GM21515 (cell line): ENCODE data around the gene CDADC1.

ENCODE experiments used
- ATAC-seq: cut with Tn5 transposase; IDR thresholded peaks from one replicate; pipeline ENCODE4 v1.9.1; 2021; ENCODE audit not compliant: unreplicated experiment

Gene CDADC1

DNA sequence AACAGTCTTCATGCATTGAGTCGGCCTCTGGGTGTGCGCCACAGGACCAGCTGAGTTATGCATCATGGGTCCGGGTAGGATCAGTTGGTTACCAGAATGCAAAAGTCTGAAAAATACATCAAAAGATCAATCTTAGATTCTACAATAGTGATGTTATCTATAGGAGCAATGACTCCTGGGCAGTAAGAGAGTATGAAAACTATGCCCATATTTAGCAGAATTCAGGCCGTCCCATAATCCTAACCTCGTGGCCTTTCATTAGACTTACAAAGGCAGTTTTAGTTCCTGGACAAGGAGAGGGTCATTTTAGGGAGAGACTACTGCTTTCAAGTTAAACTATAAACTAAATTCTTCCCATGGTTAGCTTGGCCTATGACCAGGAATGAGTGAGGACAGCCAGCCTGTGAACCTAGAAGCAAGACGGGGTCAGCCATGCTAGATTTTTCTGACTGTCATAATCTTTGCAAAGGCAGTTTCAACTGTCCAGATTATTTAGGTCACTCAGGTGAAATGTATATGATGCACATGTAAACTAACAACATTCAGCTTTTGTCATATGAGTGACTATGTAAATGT lies 11.8 kb upstream of the CDADC1 start:
- ATAC-seq, result no peak

DNA sequence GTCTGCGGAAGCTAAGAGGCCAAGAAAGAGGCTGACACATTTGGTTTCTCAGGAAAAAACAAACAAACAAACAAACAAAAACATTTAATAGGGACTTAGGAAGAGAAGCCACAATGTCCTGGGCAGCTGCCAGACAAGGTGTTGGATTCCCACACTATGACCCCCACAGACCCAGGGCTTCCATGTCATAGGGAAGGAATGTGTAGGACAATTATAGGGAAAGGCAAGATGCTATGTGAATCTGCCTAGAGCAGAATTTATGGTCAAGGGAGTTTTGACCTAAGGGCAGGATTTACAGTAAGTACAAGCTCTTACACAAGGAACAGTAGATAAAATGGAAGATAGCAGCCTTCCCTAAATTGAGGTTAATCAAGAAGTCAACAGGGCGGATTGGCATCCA lies 9.1 kb upstream of the CDADC1 start:
- ATAC-seq, result no peak

DNA sequence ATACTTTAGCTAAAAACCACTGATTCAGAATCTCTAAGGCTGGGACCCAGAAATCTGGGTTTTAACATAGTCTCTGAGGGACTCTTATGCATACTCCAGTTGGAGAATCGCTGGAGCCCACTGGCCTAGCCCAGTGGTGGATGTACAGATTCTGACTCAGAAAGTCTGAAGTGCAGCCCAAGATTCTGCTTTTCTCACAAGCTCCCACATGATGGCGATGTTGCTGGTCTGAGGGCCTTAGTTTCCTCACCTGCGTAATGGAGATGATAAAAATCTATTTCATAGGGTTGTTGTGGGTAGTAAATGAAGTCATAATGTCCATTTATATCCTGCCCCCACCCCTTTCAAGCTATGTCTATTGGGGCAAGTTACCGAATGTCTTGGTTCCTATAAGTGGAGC lies 7.7 kb upstream of the CDADC1 start:
- no peak for ATAC-seq

DNA sequence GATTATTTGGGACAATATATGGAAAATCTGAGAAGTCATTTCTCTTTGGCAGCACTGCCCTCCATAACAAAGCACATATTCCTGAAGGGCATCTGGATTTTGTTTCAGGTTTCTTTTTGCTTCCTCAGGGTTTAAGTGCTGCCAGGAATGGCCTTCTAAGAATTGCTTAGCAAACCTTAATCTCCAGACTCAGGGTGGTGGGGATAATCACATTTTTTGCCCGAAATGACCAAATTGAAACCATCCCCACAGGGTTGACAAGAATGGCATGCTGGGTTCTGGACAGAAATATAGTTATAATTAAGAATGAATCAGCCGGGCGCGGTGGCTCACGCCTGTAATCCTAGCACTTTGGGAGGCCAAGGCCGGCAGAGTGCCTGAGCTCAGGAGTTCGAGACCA lies 6.4 kb upstream of the CDADC1 start:
- no peak for ATAC-seq

DNA sequence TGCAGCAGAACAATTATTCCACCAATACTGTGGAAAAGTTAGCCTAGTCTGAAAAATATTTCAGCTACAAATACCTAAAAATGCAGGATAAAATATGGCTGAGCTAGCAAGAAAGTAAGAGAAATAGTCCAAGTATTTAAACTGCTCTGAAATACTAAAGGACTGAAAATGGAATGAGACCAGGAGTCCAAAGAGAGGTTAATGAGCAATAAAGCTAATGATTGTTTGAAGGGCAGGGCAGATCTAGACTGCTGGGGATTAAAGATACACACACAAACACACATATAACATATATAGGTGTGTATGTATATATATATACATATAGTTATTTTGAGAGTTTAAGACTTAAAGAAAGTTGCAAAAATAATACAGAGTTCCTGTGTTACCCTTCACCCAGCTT lies 2.6 kb upstream of the CDADC1 start:
- no peak for ATAC-seq

DNA sequence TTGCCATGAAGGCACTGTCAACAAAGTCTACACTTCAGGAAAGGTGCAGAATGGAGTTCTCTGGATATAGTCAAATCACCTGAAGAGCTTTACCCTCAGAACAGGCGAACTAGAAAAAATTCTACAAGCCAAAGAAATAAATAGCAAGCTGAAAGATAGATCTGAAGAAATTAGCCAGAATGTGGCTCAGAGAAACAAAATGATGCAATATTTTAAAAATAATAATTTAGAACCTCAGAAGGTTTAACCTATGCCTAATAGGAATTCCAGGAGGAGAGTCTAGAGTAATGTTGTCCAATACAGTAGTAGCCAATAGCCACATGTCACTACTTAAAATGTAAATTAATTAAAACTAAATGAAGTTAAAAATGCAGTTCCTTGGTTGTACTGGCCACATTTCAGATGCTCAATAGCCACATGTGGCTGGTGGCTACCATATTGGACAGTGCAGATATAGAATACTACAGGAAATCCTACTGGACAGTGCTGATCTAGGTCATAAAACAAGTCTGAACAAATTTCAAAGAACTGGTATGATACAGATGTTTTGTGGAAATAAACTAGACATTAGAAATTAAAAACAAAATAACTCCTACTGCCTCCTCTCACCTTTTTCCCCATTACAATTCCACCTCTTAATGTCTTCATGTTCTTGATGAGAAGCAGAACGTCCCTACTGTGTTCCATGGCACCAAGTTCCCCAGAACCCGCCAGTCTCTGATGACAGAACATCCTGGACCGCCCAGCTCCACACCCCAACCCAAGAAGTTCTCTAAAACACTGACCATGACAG lies 679 bp upstream of the CDADC1 start:
- ATAC-seq, result peak; percentile 42

DNA sequence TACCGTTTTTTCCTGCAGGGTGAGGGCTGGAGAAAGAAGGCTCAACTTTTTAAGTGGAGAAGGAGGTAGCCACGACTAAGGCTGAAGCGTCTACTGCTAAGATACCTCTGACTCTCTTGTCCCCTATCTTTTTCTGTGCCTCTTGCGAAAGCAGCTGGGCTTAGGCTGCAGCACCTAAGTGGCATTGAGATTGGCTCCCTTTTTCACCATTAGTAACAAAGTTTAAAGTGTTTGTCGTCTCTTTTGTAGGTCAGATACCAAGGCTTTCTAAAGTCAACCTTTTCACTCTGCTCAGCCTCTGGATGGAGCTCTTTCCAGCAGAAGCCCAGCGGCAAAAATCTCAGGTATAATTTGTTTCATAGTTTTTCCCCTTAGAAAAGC lies 887 bp downstream of the CDADC1 start:
- peak; percentile 9 for ATAC-seq

DNA sequence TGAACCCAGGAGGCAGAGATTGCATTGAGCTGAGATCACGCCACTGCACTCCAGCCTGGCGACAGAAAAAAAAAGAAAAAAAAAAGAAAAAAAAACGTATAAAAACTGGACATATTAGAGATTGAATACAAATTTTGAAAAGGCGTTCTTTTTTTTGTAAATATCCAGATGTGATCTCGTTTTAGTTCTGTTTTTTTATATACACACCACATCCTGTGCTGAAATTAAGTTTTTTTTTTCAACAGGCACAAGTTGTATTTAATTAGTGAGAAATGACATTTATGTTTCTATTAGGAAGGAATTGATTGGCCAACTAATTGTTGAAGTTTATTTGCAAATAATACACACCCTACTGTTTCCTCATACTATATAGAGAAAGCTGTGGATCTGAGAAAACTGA lies 3.6 kb downstream of the CDADC1 start:
- ATAC-seq, result no peak

DNA sequence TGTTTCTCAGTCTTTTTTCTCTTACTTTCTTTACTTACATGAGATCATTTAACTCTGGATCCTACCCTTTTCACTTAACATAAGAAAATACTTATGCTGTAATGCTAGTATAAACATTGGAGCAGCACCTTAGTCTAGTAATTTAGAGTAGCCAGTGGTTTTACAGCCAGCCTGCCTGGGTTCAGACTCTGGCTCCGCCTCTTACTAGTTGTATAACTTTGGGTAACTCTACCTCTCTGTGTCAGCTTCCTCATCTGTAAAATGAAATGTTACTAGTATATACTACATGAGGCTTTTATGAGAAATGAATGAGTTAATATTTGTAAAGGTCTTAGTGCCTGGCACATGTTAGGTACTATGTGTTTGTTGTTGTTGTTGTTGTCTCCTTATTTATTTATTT lies 5.6 kb downstream of the CDADC1 start:
- ATAC-seq, result no peak

DNA sequence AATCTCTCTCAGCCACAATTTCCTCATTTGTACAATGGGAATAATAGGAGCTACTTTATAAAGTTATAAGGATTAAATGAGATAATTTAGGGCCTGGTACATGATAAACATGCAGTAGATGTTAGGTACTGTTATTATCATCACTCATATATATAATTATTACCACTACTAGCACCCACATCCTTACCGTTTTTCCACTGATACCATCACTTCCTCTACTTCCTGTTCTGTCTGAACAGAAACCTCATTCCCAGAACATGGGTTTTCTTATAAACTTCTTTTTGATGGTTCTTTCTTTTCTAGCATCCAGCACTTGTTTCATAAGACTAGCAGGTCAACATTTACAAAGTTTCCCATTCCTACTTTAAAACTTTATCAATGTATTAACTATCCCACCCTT lies 6.3 kb downstream of the CDADC1 start:
- ATAC-seq, result no peak

DNA sequence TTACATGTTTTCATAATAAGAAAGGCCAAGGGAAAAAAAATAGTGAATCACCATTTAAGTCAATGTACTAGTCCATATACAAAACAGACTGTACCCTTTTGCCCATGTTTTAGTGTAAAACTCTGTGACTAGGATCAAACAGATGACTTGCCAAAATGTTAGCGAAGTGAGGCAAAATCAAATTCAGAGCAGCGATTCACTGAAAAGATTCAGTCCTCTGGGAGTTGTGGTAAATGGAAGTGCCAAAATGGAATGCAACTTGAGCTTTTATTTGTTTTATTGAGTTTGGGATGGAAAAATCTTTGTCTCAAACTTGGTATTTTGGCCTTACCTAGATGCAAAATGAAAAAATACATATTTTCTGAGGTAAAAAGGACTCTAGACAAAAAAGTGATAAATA lies 9.1 kb downstream of the CDADC1 start:
- ATAC-seq, result no peak

DNA sequence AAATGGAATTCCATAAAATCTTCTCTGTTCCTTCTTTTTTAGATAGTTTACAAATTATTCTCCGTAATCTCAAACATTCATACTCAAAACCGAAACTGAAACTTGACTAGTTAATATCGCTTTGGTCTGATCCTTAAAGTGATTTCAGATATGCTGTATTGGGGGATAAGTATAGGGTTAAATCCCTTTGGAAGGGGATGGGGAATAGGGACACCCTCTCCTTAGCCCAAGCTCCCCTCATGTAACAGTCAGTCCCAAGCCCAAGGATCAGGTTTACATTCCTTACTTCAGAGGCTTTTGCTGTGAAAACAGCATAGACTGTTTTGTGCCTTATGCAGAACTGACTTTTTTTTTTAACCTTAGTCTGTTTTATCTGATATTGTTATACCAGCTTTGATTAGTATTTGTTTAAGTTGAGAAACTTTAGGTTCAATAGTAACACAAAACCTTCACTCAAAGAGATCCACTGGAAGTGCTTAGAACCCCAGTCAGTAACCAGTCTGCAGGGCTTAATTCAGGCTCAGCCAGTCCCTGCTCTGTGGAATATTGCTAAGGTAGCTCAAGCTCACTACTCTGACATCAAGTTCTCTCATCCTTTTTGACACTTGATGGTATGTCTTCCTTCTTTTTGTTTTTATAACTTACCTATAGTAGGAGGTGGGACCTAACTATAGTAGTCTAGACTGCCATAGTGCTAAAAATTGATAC lies 10.5 kb downstream of the CDADC1 start:
- ATAC-seq, result no peak

DNA sequence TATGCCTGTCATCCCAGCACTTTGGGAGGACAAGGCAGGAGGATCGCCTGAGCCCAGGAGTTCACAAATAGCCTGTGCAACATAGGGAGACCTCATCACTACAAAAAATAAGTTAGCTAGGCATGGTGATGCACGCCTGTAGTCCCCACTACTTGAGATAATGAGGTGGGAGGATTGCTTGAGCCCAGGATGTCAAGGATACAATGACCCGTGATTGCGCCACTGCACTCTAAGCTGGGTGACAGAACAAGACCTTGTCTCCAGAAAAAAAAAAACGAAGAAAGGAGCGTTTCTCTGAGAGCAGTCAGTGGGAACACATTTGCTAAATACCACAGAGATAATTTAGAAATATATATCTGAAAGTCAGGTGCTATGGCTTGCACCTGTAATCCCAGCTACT lies 11.9 kb downstream of the CDADC1 start:
- no peak for ATAC-seq

DNA sequence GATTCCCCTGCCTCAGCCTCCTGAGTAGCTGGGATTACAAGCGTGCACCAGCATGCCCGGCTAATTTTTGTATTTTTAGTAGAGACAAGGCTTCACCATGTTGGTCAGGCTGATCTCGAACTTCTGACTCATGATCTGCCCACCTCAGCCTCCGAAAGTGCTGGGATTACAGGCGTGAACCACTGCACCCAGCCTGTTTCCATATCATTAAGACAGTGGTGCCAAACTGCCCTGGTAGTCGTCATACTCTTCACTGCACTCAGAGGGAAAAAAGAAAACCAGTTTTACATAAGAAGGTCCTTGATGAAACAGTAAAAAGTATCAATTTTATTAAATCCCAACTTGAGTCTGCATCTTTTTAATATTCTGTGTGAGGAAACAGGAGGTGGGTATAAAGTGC lies 14.9 kb downstream of the CDADC1 start:
- no peak for ATAC-seq

DNA sequence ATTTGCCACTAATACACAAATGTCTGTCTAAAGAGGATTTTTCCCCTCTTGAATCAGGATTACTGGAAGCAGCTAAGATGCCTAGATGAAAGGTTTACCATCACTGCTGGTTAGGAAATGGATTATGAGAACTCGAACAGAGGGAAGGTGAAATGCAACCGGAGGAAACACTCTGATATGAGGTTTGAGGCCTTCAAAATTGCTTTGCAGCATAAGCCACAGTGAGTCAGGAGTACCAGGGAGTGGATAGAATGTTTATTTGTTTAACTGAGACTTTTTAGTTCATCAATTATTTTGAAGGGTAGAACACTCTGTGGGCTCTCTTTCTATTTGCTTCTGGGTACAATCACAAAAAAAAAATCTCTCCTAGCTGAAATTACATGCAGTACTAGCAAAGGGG lies 18.1 kb downstream of the CDADC1 start:
- ATAC-seq, result no peak

DNA sequence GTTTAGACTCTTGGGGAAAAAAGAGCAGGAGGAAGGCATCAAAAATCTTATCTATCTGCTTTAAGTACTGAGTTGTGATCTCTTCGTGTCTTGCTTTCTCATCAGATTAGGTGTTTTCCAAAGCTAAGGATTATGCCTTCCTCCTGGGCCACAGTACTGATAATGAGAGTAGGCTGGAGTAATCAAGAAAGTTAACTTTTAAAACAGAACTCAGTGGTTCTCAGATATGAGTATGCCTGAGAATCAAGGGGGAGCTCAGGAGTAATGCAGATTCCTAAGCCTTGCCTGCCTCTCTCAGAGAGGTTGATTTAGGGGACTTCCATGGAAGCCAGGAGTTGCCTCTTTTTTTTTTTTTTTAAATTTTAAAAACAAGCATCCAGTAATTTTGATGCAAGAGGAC lies 23.5 kb downstream of the CDADC1 start:
- no peak for ATAC-seq

DNA sequence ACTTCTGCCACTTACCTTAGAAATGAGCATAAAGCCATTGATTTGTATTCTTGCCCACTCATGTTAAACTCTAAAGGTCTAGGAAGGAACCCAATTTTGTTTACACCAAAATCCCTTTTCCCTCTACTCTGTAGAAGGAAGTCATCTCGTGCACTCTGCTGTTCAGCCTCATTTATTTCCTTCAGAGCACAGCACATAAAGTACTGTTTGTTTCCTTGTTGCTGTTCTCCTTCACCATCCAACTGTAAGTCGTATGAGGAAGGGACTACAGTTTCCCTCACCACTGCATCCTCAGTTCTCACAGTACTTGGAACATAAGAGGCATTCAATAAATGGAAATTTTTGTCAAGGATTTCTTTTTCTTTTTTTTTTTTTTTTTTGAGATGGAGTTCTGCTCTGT lies 24.6 kb downstream of the CDADC1 start:
- ATAC-seq, result no peak

DNA sequence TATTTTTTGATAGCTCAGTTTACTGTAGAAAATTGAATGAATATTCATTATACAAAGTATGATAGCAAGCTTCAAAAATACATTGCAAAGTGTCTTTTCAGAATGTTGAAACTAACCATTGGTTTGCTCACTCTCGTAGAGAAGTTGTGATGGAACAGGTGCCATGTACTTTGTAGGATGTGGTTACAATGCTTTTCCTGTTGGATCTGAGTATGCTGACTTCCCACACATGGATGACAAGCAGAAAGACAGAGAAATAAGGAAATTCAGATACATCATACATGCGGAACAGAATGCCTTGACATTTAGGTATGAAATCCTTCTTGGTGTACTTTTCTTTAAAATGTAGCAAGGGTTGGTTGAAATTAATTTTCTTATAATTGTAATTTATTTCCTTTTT lies 30.5 kb downstream of the CDADC1 start:
- ATAC-seq, result no peak

DNA sequence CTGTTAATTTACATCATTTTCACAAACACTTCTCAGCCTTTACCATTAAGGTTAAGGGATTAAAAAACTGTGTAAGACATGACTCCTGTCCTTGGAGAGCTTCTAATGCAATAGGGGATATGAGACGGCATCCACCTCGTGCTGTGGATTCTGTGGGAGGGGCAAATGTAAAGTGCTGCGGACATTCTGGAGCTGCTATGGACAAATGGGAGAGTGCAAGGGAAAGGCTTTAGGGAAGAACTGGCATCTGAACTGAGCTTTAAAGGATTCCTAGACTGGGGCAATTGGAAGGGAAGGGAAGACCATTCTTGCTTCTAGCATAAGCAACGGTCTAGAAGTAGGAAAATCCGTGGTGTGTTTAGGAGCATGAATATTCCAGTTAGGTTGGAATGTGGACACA lies 31.4 kb downstream of the CDADC1 start:
- ATAC-seq, result no peak

DNA sequence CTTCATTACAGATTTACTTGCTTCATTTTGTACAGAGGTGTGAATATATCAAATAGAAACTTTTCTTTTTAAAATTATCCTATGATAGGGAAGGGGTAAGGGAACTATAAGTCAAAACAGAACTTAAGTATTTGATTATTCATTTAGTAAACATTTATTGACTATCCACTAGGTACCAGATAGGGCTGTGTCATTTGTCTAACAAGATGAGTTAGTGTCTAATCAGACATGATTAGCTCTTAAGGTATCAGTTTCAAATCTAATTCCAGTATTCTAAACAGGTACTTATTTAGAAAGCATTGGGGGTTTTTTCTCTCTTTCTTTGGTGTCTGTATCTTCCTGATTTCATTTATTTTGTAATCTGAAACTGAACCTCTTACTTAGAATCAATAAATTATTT lies 32.2 kb downstream of the CDADC1 start:
- no peak for ATAC-seq

DNA sequence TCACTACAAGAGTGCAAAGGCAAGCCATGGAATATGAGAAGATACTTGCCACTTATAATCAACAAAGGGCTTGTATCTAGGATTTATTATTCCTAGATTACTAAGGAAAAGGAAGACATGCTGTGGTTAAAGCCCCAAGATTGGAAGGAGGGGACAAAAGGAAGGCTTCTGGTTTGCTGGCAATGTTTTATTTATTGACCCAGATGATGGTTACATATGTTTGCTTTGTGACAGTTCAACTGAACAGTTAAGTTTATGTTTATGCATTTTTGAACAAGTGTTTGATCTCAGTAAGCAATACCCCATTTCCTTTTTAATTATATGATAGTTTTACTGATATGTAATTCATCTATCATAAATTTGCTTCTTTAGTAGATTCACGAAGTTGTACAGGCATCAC lies 40.3 kb downstream of the CDADC1 start:
- no peak for ATAC-seq

DNA sequence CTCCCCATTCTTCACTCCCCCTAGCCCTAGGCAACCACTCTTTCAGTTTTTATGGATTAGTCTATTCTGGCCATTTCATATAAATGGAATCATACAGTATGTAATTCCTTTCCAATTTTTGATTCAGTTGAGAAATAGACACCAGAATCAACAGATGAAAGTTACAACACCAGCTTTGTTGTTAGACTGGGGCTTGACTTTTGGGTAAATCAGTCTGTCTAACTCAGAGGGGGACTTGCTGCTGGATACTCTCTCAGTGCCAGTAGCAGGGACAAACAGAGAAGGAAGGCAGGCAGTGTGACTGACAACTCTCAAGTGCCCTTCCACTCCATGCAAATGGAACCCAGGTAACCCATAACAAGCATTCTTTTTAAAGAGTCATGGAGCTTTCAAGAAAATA lies 40.7 kb downstream of the CDADC1 start:
- ATAC-seq, result no peak
